VCaP (cell line): ENCODE data around the gene DOK7.

Source experiments
- H3K27ac ChIP-seq: fragments of 450-650 bp; 2 replicates; pipeline ENCODE4 v1.5.1; 2017
- TF ChIP-seq, protein P1 (sequence below): fragments of 450-650 bp; conservative IDR thresholded peaks from 2 replicates; pipeline ENCODE4 v1.5.1; 2017; ENCODE audit warnings: mild to moderate bottlenecking, moderate library complexity

Gene DOK7

GRCh38 chr4:3486541-3487540, 23.7 kb downstream of the DOK7 start:
- H3K27ac ChIP-seq = no peak overlapping the region
- TF ChIP-seq, protein P1, sequence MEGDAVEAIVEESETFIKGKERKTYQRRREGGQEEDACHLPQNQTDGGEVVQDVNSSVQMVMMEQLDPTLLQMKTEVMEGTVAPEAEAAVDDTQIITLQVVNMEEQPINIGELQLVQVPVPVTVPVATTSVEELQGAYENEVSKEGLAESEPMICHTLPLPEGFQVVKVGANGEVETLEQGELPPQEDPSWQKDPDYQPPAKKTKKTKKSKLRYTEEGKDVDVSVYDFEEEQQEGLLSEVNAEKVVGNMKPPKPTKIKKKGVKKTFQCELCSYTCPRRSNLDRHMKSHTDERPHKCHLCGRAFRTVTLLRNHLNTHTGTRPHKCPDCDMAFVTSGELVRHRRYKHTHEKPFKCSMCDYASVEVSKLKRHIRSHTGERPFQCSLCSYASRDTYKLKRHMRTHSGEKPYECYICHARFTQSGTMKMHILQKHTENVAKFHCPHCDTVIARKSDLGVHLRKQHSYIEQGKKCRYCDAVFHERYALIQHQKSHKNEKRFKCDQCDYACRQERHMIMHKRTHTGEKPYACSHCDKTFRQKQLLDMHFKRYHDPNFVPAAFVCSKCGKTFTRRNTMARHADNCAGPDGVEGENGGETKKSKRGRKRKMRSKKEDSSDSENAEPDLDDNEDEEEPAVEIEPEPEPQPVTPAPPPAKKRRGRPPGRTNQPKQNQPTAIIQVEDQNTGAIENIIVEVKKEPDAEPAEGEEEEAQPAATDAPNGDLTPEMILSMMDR = no peak

GRCh38 chr4:3487861-3488260, 24.8 kb downstream of the DOK7 start:
- no peak overlapping the region for H3K27ac ChIP-seq
- TF ChIP-seq, protein P1 = no peak

DNA sequence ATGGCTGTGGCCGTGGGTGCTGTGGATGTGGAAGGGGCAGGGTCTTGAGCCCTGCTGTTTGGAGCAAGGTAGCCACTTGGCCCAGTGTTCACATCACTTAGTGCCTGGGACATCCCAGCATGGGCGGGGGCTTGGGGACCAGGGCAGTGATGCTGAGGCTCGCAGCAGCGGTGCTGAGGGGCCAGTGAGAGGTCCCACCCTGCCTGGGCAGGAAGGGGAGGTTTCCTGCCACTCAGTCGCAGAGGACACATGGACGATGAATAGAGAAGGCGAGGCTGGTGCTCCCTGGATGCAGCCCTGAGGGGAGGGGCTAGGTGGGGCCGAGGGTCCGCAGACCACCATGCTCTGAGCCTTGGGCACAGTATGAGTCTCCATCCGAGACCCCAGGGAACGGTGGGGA, 25.7 kb downstream of the DOK7 start:
- TF ChIP-seq, protein P1 = no peak
- H3K27ac ChIP-seq = no peak overlapping the region

DNA sequence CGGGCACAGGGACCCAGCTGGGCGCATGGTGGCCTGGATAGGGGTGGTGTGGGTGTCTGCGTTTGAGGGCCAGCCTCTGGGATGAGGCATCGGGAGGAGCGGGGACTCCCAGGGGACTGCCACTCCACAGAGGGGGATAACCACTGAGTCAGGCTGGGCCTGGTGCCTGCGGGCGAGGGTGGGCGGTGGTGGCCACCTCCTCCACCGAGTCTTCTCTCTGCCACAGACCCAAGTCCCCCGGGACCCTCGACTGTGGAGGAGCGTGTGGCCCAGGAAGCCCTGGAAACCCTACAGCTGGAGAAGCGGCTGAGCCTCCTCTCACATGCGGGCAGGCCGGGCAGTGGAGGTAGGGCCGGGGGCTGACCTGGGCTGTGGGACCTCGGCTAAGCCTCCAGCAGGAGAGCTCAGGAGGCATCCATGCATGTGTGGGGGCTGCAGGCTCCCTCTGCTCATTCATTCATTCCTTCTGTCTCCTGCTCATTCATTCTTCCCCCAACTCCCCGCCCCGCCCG, 26.4 kb downstream of the DOK7 start:
- no peak overlapping the region for H3K27ac ChIP-seq
- TF ChIP-seq, protein P1 = no peak

DNA sequence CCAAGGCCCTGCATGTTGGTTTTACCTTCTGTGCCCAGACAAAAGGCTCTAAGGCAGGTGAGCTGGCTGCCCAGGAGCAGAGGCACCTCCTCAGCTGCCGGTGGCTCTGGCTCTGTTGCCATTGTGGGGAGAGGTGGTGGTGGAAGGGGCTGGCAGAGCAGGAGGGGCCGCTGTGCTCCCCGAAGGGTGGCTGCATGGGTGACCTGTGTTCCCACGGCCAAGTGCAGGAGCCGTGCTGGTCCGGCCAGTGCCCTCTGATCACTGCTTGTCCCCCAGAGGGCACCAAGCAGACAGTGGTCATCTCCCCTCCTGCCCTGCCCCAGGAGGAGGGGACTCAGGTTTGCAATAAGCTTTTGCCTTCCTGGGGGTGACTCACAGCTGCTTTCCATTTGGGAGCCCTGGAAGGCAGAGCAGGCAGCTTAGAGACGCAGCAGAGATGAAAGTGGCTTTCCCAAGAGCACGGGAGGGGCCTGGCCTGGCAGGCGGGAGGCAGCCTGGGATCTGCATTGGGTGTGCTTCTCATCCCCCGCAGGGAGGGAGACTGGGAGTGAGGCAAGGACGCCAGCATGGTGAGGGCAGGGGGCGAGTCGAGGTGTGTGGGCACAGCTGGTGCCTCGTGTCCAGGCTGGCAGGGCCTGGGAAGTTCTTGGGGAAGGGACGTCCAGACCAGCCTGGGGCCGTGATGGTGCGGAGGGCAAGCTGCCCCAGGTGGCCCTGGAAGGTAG, 28.7 kb downstream of the DOK7 start:
- TF ChIP-seq, protein P1 = no peak
- no peak overlapping the region for H3K27ac ChIP-seq

GRCh38 chr4:3492741-3493719, 29.9 kb downstream of the DOK7 start:
- H3K27ac ChIP-seq = no peak overlapping the region
- TF ChIP-seq, protein P1 = no peak
